SK-N-SH treated with all-trans-retinoic acid at 6 μM for 48 hours (cell line): ENCODE data around the gene CALB2.

ENCODE experiments used
- CSDC2 ChIP-seq: fragments of 250-450 bp; sonication (Bioruptor Pico); IDR thresholded peaks from 2 replicates; pipeline ENCODE4 v1.5.0; 2020; ENCODE audit warnings: mild to moderate bottlenecking, moderate library complexity
- ISL1 ChIP-seq: fragments of 250-450 bp; sonication (Bioruptor Pico); IDR thresholded peaks from 2 replicates; pipeline ENCODE4 v2.1.2; 2022; ENCODE audit warnings: mild to moderate bottlenecking, moderate library complexity
- OSR1 ChIP-seq: fragments of 250-450 bp; sonication (Bioruptor Pico); IDR thresholded peaks from 2 replicates; pipeline ENCODE4 v1.8.0; 2022; ENCODE audit warnings: moderate library complexity, mild to moderate bottlenecking, inconsistent platforms
- PATZ1 ChIP-seq: fragments of 250-450 bp; sonication (Bioruptor Pico); IDR thresholded peaks from 2 replicates; pipeline ENCODE4 v1.8.0; 2020; ENCODE audit warnings: mild to moderate bottlenecking, moderate library complexity, borderline replicate concordance
- TCF4 ChIP-seq: fragments of 250-450 bp; sonication (Bioruptor Pico); IDR thresholded peaks from 2 replicates; pipeline ENCODE4 v1.8.0; 2021; ENCODE audit warnings: mild to moderate bottlenecking, moderate library complexity, borderline replicate concordance
- ZFP3 ChIP-seq: fragments of 250-450 bp; sonication (Bioruptor Pico); IDR thresholded peaks from 2 replicates; pipeline ENCODE4 v1.5.0; 2020; ENCODE audit warnings: mild to moderate bottlenecking, moderate library complexity
- ZNF8 ChIP-seq: fragments of 450-650 bp; formaldehyde crosslinking; IDR thresholded peaks from 2 replicates; pipeline ENCODE4 v1.5.0; 2020; ENCODE audit warnings: mild to moderate bottlenecking, moderate library complexity

- TF ChIP-seq TCF4 (CRISPR knock-in tag) (no peak), PATZ1 (CRISPR knock-in tag) (no peak), CSDC2 (CRISPR knock-in tag) (no peak), ISL1 (no peak), ZFP3 (CRISPR knock-in tag) (no peak), ZNF8 (CRISPR knock-in tag) (no peak), OSR1 (CRISPR knock-in tag) (no peak)
Measured at GRCh38 chr16:71371237-71371636, 12.7 kb downstream of the CALB2 start.
